Measurements from ENCODE around the gene FOXI2.

GRCh38 chr10:127720903-127721302, 16.1 kb upstream of the FOXI2 start:
- TF ChIP-seq CTCF (IDR thresholded peaks at IDR 0.05) (no peak), ZFX (IDR thresholded peaks at IDR 0.05; ENCODE audit: borderline replicate concordance) (no peak)

All from 22Rv1 (cell line).